NCI-H345 (cell line): ENCODE results near the gene LTBP4.
A peak's percentile ranks its signal among the peaks of the same experiment; 100 is the strongest.
"Not testable (repeated sequence)": the region's sequence is repeated elsewhere in the genome, so short reads cannot be mapped to it uniquely, and the experiment has no call there.

ENCODE experiments used
- DNase-seq: peaks from one replicate; lab custom pipeline; 2025; lab: John Stamatoyannopoulos, UW

The LTBP4 gene

GRCh38 chr19:40576585-40577451, 24.4 kb upstream of the LTBP4 start, which contains the start of gene SHKBP1:
Gene SHKBP1, plus strand, starts transcription at chr19:40576873. Its CDS starts 27 bp downstream, at chr19:40576900.
- peak; percentile 100 for DNase-seq

GRCh38 chr19:40578442-40578908, 22.7 kb upstream of the LTBP4 start:
- peak; percentile 64 for DNase-seq

- DNase-seq = no peak
These were observed 20.6 kb upstream of the LTBP4 start for GRCh38 chr19:40580619-40581018.

GRCh38 chr19:40581531-40581930, 19.6 kb upstream of the LTBP4 start:
- no peak for DNase-seq

- DNase-seq = no peak
These were observed 18.7 kb upstream of the LTBP4 start for GRCh38 chr19:40582467-40582866.

GRCh38 chr19:40583283-40583682, 17.9 kb upstream of the LTBP4 start:
- DNase-seq = no peak

- no peak for DNase-seq
These were observed 17.2 kb upstream of the LTBP4 start for GRCh38 chr19:40584007-40584406.

GRCh38 chr19:40585241-40585981, 15.8 kb upstream of the LTBP4 start:
- no peak for DNase-seq

GRCh38 chr19:40585982-40586422, 15.2 kb upstream of the LTBP4 start:
- no peak for DNase-seq

- DNase-seq = no peak
These were observed 14.6 kb upstream of the LTBP4 start for GRCh38 chr19:40586611-40587010.

- no peak for DNase-seq
These were observed 12.9 kb upstream of the LTBP4 start for GRCh38 chr19:40588110-40588854.

- DNase-seq = peak; percentile 27
These were observed 12.1 kb upstream of the LTBP4 start for GRCh38 chr19:40588926-40589569.

- no peak for DNase-seq
These were observed 11.4 kb upstream of the LTBP4 start for GRCh38 chr19:40589591-40590429.

GRCh38 chr19:40590464-40591265, 10.5 kb upstream of the LTBP4 start:
- DNase-seq = no peak

- not testable (repeated sequence) for DNase-seq
These were observed 9.4 kb upstream of the LTBP4 start for GRCh38 chr19:40591724-40592123.

GRCh38 chr19:40592170-40592569, 9.0 kb upstream of the LTBP4 start:
- DNase-seq = peak; percentile 67

GRCh38 chr19:40594255-40594654, 6.9 kb upstream of the LTBP4 start:
- DNase-seq = peak; percentile 63

GRCh38 chr19:40594657-40595091, 6.5 kb upstream of the LTBP4 start:
- peak; percentile 68 for DNase-seq

GRCh38 chr19:40596608-40597328, 4.4 kb upstream of the LTBP4 start:
- no peak for DNase-seq
